NK-92 (cell line): Measurements from ENCODE around the gene CACNA1H.
"Not testable (repeated sequence)": the region's sequence is repeated elsewhere in the genome, so short reads cannot be mapped to it uniquely, and the experiment has no call there.

Experiments used
- DNase-seq: peaks from one replicate; lab custom pipeline; 2025; ENCODE audit not compliant: unreplicated experiment; lab: John Stamatoyannopoulos, UW

Gene CACNA1H

DNA sequence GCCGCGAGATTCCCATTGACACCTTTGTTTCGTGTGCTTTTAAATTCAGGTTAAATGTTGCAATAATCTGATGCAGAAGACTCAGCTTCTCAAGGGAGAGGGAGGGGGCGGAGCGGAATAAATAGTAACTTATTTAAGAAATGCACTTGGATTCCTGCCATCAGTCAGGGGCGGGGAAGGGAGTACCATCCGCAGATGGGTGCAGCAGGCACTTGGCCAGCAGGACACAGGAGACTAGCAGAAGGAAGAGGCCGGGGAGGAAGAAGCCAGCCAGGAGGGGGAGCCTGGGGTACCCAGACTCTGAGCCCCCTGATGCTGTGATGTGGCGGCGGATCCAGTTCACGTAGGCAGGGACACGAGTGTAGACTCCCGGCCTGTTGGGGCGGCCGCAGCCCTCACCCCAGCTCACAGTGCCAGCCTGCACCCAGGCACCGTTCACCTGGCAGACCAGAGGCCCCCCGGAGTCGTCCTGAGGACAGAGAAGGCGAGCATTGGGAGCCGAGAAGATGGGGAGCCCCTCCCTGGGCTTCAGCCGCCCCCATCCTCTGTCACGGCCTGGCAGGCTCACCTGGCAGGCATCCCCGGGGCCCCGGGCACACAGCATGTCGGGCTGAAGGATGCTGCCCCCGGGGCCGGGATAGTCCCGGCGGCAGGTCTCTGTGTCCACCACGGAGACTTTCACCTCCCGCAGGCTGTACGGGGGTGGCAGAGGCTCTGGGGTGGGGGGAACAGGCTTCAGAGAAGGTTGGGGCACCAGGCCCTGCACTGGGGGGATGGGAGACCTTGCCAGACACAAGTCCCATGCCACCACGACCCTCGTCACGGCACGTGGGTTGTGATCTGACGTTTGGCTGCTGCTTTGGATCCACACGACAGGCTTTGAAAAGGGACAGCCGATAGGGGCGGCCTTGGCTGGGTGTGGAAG lies 69.0 kb downstream of the CACNA1H start:
- no peak for DNase-seq

DNA sequence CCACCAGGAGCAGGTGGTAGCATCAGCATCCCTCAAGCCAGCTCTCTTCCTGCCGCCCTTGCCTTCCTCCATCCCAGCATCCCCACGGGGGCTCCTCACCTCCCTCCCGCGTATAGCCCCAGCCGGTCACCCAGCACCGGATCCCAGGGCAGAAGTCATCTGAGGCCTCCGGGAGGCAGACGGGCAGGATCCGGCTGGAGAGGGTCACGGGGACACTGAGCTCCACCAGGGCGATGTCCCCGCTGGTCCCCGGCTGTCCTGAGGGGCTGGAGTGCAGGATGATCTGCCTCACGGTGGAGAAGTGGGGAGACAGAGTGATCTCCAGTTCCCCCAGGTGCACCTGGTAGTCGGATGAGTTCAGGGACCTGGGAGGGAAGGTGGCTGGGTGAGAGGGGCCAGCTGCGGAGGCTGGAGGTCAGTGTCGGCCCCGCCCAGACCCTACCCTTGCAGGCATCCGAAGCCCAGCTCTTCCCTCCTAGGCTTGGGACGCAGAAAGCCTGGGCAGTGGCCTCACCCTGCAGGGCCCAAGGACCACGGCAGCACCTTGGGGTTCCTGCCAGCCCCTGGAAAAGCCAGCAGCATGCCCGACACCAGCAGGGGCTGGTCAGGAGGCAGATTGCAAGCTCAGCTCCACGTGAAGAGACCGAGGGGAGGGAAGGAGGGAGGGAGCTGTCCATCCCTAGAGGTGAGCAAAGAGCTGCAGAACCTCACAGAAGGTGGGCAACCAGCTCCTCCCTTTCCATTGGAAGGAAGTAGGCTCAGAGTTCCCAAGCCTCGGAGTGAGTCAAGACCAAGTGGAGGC lies 69.8 kb downstream of the CACNA1H start:
- DNase-seq, result no peak

DNA sequence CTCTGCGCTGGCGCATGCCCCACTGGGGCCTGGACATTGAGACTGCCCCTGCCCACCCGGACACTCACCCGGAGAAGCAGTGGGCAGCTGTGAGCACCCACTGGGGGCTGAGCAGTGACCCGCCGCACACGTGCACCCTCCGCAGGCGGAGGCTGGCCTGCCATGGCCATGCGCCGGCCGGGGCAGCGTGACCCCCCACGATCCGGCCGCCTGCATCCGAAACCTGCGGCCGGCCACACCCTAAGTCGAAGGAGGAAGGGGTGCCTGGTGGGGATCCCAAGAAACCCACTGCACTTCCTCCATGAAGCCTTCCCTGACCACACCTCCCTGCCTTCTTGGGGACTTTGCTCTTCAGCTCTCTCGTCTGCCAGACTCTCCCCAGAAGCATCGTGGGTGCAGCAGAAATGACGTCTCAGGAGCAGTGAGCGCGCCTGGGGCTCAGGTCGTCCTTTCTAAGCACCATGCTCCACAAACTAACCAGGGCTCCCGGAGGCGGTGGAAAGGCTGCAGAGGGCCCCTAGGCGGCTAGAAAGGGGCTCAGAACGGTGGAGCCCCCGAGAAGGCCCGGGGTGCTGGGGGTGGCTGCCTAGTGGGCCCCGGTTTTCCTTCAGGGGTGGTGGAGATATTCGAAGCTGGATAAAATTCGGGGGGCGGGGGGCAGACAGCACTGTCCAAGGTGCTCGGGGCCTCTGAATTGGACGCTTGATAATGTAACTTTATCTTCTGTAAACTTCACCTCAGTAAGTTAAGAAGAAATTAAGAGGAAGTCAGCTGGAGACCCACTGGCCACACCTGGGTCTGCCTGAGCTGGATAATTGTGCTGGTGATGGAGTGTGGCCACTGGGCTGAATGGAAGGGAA lies 70.7 kb downstream of the CACNA1H start:
- no peak for DNase-seq

DNA sequence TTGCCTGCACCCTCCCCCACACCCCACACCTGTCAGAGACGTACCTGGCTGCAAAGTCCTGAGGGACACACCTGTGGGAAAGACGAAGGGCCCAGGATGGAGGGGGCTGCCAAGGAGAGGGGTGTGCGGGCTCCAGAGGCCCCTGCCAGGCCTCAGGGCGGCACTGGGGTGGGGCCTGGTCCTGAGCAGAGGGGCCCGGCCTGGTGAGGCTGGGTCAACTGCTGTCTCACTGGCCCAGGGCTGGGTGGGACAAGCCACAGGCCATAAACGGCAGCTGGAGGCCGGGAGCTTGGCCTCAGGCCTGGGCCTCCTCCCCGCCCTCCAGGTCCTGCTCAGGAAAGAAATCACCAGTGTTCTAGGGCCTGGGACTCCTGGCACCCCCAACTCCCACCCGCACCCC lies 71.7 kb downstream of the CACNA1H start:
- DNase-seq, result no peak

DNA sequence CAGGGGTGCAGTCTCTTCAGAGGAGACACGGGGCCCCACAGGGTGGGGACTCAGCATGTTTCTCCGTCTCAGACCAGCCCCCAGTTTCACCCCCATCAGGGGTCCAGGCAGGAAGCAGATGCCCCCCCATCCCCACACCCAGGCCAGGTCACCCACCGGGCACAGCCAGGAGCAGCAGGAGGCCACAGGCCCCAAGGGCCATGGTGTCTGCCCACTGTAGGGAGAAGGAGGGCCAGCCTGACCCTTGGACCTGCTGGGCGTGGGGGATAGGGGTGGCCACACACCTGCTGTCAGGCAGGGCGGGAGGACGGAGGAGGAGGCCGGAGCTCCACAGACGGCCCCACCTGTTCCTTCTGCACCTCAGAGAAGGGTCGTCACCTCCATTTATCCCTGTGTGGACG lies 72.1 kb downstream of the CACNA1H start, which contains the start of gene TPSG1:
TPSG1 (minus strand) TSS at position 218 of the 401 bp plus-strand sequence; CDS start at position 202, 16 bp downstream.
- DNase-seq, result no peak

DNA sequence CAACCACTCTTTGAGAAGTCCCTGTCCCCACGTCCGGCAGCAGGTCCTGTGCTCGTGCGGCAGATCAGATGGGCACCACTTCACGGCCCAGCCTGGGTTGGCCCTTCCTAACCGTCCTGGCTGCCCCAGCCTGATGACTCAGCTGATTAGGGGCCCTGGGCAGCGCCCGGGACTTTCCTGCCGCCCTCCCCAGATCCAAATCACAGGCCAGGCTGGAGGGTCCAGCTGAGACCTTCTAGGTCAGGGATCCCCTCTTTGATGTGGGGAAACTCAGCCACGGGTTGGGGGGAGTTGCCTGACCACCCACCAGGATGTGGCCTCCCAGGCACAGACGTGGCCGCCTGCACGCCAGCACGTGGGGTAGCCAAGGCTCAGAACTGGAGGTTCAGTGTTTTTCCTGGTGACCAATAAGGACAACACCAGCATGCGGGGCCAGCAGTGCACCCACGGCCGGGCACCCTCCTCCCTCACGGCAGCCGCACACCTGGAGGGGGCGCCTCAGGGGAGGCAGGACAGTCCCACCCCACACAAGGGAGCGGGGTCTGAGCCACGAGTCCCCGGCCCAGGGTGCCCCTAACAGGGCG lies 72.9 kb downstream of the CACNA1H start:
- DNase-seq, result not testable (repeated sequence)

DNA sequence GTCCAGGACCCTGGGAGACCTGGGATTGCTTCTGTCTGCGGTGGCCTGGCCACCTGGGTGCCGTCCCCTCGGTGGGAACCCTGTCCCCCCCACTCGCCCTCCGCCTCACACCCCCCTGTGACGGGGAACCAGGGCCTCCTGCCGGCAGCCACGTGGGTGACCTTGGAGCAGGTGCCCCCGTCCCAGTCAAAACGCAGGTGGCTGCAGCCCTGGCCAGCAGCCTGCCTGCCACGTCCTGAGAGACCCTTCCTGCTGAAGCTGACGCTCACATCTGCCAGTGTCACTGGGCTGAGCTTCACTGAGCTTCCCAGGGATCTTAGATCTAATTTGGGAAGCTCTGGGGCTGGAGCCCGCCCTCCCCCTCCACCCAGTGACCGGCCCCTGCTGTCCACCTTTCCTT lies 73.8 kb downstream of the CACNA1H start:
- not testable (repeated sequence) for DNase-seq

DNA sequence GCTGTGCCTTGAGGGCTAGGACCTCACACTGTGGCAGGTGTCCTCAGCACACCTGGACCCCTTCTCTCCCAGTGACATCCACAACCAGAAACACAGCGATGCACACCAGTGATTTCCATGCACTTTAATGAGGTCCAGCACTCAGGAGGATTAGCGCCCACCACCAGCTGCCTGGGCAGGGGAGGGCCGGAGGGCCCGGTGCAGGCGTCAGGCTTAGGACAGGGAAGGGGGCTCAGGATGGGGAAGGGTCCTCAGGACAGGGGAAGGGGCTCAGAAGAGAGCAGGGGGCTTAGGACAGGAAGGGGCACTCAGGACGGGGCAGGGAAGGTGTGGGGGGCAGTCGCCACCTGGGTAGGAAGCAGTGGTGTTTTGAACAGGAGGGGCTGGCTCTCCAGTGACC lies 75.3 kb downstream of the CACNA1H start:
- not testable (repeated sequence) for DNase-seq

DNA sequence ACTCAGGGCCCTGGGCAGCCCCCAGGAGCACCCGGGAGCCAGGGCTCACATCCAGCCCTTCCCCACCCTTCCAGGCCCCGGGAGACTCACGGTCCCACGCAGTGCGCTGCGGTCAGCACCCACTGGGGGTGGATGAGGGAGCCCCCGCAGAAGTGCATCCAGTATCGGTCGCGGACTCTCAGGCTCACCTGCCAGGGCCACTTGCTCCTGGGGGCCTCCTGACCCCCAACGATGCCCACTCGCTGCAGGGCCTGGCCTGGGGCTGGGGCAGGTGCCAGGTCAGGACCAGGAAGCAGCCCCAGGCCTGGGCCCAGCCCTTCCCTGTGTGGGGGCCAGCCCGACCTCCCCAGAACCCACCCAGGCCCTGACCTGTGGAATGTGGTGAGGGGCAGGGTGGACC lies 76.6 kb downstream of the CACNA1H start:
- DNase-seq, result not testable (repeated sequence)

DNA sequence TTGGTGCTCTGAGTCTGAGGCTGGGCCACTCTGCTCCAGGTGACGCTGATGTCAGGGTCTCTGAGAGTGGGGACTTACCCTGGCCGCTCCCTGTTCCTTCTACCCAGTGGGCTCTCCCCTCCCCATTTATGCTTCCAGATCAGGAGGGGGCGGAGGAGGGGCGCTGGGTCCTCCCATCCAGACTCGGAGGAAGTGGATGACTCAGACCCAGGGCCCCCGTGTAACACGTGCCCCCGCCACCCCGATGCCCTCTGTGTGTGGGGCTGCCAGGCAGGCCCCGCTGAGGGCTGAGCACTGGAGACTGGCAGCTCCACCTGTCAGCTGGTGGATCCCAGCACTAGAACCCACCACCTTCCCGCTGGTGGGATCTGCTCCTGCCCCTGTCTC lies 77.2 kb downstream of the CACNA1H start, which contains the start of gene TPSB2:
TPSB2 (minus strand) TSS at position 101 of the 387 bp plus-strand sequence. CDS start 233 bp downstream, outside the sequence.
- DNase-seq, result not testable (repeated sequence)

DNA sequence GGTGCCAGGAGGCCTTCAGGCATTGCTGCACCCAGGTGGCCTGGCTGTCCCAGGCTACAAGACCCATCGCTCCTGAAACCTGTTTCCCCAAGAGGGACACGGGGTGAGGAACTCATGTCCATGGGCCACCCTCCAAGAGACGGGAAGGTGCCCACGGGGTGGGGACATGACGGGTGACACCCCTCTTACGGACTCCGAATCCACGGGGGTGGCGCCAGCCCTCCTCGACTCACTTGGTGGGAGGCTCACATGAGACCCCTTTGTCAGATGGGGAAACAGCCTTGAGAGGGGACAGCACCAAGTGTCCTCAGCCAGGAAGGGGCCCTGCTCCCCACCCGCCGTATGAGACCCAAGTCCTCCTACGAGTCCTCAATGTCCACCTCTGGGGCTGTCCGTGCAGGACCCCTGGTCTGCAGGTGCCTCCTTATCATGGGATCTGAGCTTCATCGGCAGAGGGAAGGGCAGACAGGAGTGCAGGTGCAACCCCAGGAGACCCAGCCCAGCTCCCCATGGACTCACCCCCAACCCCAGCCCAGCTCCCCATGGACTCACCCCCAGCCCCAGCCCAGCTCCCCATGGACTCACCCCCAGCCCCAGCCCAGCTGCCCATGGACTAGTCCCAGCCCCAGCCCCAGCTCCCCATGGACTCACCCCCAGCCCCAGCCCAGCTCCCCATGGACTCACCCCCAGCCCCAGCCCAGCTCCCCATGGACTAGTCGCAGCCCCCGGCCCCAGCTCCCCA lies 77.7 kb downstream of the CACNA1H start:
- DNase-seq, result not testable (repeated sequence)

DNA sequence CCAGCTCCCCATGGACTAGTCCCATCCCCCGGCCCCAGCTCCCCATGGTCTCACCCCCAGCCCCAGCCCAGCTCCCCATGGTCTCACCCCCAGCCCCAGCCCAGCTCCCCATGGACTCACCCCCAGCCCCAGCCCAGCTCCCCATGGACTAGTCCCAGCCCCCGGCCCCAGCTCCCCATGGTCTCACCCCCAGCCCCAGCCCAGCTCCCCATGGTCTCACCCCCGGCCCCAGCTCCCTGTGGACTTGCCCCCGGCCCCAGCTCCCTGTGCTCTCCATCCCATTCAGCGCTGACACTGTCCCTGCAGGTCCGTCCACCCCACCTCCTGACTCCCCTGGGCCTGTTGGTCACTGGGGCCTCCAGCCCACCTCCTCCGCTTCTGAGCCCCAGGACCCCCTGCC lies 78.4 kb downstream of the CACNA1H start:
- DNase-seq, result not testable (repeated sequence)

DNA sequence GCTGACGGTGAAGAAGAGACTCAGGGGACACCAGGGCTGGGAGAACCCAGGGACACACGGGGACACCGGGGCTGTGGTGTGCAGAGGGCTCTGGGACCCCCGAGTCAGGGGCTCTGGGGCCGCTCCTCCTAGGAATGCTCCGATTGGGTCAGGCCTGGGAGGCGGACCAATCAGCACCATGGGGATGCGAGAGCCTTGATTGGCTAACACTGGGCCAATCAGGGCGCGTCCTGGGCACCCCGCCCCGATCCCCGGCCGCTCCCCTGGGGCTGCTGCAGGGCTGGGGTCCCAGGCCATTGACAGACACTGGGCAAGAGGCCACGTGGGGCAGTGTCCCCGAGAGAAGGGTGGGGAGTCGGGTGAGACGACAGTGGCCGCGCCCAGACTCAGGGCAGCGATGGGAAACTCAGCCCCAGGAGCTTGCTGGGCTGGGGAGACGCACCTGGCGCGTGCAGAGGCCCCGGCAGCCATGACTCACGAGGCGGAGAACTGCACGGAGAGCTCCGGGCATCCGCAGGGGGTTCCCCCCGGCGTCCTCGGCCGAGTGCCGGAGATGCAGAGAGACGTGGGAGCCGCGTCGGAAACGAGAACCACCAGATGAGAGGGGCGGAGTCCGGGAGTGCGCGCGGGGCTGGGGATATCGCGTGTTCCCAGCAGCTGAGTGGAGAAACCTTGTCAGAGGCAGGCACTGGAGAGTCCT lies 79.3 kb downstream of the CACNA1H start:
- not testable (repeated sequence) for DNase-seq

DNA sequence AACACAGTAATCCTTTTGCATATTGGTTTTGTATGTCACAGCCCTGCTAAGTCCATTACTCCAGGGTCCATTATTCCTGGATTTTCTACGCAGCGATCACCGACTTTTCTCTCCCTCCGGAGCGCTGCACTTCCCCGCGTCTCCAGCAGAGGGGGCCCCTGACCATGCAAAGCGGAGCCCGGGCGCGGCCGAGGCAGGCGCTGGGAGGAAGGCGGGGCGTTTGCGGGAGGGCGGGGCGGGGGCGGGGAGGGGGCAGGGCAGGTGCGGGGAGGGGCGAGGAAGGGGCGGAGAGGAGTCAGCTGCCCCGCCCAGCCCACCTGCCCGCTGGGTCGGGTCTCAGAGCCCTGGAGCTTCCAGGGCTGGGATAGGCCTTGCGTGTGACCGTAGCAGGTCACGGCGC lies 83.8 kb downstream of the CACNA1H start:
- not testable (repeated sequence) for DNase-seq

DNA sequence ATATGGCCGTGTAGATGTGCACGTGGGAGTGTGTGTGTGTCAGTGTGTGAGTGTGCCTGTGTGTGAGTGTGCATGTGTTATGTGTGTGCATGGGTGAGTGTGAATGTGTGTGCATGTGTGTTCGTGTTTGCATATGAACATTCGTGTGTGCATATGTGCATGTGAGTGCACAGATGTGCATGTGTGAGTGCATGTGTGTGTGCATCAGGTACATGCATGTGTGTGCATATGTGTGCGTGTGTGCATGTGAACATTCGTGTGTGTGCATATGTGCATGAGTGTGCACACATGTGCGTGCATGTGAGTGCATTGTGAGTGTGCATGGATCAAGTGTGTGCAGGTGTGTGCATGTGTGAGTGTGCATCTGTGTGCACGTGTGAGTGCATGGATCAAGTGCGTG lies 85.1 kb downstream of the CACNA1H start:
- DNase-seq, result no peak

DNA sequence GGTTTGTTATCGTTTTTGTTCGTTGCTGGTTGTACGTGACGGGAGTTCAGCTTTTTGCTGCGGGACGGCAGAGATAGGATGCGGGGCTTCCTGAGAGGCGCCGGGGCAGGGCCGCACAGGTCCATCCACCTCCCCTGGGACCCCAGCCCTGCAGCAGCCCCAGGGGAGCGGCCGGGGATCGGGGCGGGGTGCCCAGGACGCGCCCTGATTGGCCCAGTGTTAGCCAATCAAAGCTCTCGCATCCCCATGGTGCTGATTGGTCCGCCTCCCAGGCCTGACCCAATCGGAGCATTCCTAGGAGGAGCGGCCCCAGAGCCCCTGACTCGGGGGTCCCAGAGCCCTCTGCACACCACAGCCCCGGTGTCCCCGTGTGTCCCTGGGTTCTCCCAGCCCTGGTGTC lies 86.0 kb downstream of the CACNA1H start:
- DNase-seq, result not testable (repeated sequence)

DNA sequence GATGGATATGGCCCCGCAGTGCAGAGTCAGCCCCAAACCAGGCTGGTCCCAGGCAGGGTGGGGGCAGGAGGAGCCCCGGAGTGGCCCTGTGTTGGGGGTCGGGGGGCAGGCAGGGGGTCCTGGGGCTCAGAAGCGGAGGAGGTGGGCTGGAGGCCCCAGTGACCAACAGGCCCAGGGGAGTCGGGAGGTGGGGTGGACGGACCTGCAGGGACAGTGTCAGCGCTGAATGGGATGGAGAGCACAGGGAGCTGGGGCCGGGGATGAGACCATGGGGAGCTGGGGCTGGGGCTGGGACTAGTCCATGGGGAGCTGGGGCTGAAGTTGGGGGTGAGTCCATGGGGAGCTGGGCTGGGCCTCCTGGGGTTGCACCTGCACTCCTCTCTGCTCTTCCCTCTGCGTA lies 86.7 kb downstream of the CACNA1H start:
- DNase-seq, result not testable (repeated sequence)

DNA sequence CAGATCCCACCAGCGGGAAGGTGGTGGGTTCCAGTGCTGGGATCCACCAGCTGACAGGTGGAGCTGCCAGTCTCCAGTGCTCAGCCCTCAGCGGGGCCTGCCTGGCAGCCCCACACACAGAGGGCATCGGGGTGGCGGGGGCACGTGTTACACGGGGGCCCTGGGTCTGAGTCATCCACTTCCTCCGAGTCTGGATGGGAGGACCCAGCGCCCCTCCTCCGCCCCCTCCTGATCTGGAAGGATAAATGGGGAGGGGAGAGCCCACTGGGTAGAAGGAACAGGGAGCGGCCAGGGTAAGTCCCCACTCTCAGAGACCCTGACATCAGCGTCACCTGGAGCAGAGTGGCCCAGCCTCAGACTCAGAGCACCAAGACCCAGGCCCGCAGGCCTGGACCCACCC lies 87.5 kb downstream of the CACNA1H start, which contains the start of gene TPSAB1:
TPSAB1 (plus strand) TSS at position 270 of the 400 bp plus-strand sequence. CDS start 234 bp downstream, outside the sequence.
- not testable (repeated sequence) for DNase-seq

DNA sequence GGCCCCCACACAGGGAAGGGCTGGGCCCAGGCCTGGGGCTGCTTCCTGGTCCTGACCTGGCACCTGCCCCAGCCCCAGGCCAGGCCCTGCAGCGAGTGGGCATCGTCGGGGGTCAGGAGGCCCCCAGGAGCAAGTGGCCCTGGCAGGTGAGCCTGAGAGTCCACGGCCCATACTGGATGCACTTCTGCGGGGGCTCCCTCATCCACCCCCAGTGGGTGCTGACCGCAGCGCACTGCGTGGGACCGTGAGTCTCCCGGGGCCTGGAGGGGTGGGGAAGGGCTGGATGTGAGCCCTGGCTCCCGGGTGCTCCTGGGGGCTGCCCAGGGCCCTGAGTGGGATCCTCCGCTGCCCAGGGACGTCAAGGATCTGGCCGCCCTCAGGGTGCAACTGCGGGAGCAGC lies 88.2 kb downstream of the CACNA1H start:
- DNase-seq, result not testable (repeated sequence)
